GM19328 (cell line): ENCODE measurements around the gene TRIM66.

Source experiments
- ATAC-seq: cut with Tn5 transposase; IDR thresholded peaks from one replicate; pipeline ENCODE4 v1.9.1; 2021; ENCODE audit warnings: mild to moderate bottlenecking, moderate library complexity; ENCODE audit not compliant: unreplicated experiment

Gene TRIM66

GRCh38 chr11:8682303-8683114 is at the start of gene TRIM66, which contains the start of gene RPL27A:
Gene TRIM66 (minus strand): TSS chr11:8682665. CDS start chr11:8672274, 10,391 bp downstream.
Gene RPL27A (plus strand): TSS chr11:8682792. CDS start chr11:8682814, 22 bp downstream.
- ATAC-seq: peak; percentile 93

GRCh38 chr11:8731647-8732323 is 49.3 kb upstream of the TRIM66 start:
- ATAC-seq: no peak

GRCh38 chr11:8730697-8731020 is 48.2 kb upstream of the TRIM66 start:
- ATAC-seq: no peak

- no peak for ATAC-seq
Observed at GRCh38 chr11:8729837-8730696, 47.6 kb upstream of the TRIM66 start.

GRCh38 chr11:8729067-8729466 is 46.6 kb upstream of the TRIM66 start:
- no peak for ATAC-seq

GRCh38 chr11:8728563-8728962 is 46.1 kb upstream of the TRIM66 start:
- ATAC-seq: no peak

- ATAC-seq: no peak
Observed at GRCh38 chr11:8726395-8726794, 43.9 kb upstream of the TRIM66 start.

GRCh38 chr11:8724682-8725081 is 42.2 kb upstream of the TRIM66 start:
- ATAC-seq: no peak

GRCh38 chr11:8723711-8724110 is 41.2 kb upstream of the TRIM66 start:
- no peak for ATAC-seq

- ATAC-seq: no peak
Observed at GRCh38 chr11:8722809-8723208, 40.3 kb upstream of the TRIM66 start.

- ATAC-seq: no peak
Observed at GRCh38 chr11:8721609-8722500, 39.4 kb upstream of the TRIM66 start.

GRCh38 chr11:8720868-8721608 is 38.6 kb upstream of the TRIM66 start:
- ATAC-seq: no peak

GRCh38 chr11:8720352-8720751 is 37.9 kb upstream of the TRIM66 start:
- no peak for ATAC-seq

GRCh38 chr11:8719721-8720120 is 37.3 kb upstream of the TRIM66 start:
- ATAC-seq: no peak

- ATAC-seq: no peak
Observed at GRCh38 chr11:8719211-8719649, 36.8 kb upstream of the TRIM66 start.

- no peak for ATAC-seq
Observed at GRCh38 chr11:8717876-8718753, 35.6 kb upstream of the TRIM66 start.

- ATAC-seq: no peak
Observed at GRCh38 chr11:8717544-8717875, 35.0 kb upstream of the TRIM66 start.

- ATAC-seq: no peak
Observed at GRCh38 chr11:8715501-8715900, 33.0 kb upstream of the TRIM66 start.
